ENCODE measurements around the gene LSR.

DNA sequence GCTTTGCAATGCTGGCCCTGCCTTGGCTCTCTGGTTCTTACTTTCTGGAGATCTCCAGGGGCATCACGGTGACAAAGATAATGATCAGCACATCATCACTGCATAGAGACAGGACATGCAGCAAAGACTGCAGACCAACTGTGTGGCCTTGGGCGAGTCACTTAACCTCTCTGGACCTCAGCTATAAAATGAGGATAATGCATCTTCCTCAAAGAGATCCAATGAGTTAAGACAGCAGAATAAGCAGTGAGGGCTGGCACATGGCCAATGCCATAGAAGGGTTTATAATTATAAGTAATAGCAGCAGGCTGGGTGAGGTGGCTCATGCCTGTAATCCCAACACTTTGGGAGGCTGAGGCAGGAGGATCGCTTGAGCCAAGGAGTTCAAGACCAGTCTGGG is 45.5 kb downstream of the LSR start:
- TF ChIP-seq, protein P1, sequence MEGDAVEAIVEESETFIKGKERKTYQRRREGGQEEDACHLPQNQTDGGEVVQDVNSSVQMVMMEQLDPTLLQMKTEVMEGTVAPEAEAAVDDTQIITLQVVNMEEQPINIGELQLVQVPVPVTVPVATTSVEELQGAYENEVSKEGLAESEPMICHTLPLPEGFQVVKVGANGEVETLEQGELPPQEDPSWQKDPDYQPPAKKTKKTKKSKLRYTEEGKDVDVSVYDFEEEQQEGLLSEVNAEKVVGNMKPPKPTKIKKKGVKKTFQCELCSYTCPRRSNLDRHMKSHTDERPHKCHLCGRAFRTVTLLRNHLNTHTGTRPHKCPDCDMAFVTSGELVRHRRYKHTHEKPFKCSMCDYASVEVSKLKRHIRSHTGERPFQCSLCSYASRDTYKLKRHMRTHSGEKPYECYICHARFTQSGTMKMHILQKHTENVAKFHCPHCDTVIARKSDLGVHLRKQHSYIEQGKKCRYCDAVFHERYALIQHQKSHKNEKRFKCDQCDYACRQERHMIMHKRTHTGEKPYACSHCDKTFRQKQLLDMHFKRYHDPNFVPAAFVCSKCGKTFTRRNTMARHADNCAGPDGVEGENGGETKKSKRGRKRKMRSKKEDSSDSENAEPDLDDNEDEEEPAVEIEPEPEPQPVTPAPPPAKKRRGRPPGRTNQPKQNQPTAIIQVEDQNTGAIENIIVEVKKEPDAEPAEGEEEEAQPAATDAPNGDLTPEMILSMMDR (IDR thresholded peaks at IDR 0.05 in 4 of 5, conservative IDR thresholded peaks at IDR 0.05 in 1 of 5) = no peak
- no peak for TF ChIP-seq POLR2A (IDR thresholded peaks at IDR 0.05)
